ENCODE results near the gene UBR3. TPM values are rescaled to one million over a fixed set of nuclear protein-coding genes. Genes with fewer than 3 reads are reported as not detected.

UBR3 gene
- total RNA-seq, 2 donors from 2014 or later = 67.3 to 76.4 TPM

GRCh38 chr2:170063456-170064235, 236.4 kb downstream of the UBR3 start:
- intact Hi-C loops (cut with DNase I) = no loop called here
- no peak for DNase-seq
- ATAC-seq = no peak

- ATAC-seq (no peak), DNase-seq (no peak)
- intact Hi-C loops (cut with DNase I) = no loop called here
Observed at GRCh38 chr2:170070778-170071177, 243.5 kb downstream of the UBR3 start.

GRCh38 chr2:170073288-170073687, 246.0 kb downstream of the UBR3 start:
- intact Hi-C loops (cut with DNase I) = no loop called here
- ATAC-seq = peak in 1 of 2 donors; percentile 62

GRCh38 chr2:170076189-170076588, 248.9 kb downstream of the UBR3 start:
- ATAC-seq (no peak), DNase-seq (no peak)
- intact Hi-C loops (cut with DNase I) = no loop called here

More at GRCh38 chr2:170073288-170073687, 246.0 kb downstream of the UBR3 start:
- peak; percentile 65 for DNase-seq

GRCh38 chr2:170077830-170078569, 250.7 kb downstream of the UBR3 start:
- ATAC-seq = no peak
- intact Hi-C loops (cut with DNase I) = no loop called here
- DNase-seq = no peak

- ATAC-seq = no peak
- intact Hi-C loops (cut with DNase I) = no loop called here
Observed at GRCh38 chr2:170084820-170085491, 257.7 kb downstream of the UBR3 start.

GRCh38 chr2:170086117-170086688, 258.9 kb downstream of the UBR3 start:
- DNase-seq = no peak
- intact Hi-C loops (cut with DNase I) = no loop called here
- peak in 1 of 2 donors; percentile 64 for ATAC-seq

More at GRCh38 chr2:170084820-170085491, 257.7 kb downstream of the UBR3 start:
- DNase-seq = no peak

- DNase-seq (no peak), ATAC-seq (peak in 1 of 2 donors; percentile 10)
- intact Hi-C loops (cut with DNase I) = no loop called here
Observed at GRCh38 chr2:170086751-170087412, 259.6 kb downstream of the UBR3 start.

- ATAC-seq = no peak
- intact Hi-C loops (cut with DNase I) = no loop called here
- DNase-seq = no peak
Observed at GRCh38 chr2:170087413-170087793, 260.1 kb downstream of the UBR3 start.

GRCh38 chr2:170088776-170089175, 261.5 kb downstream of the UBR3 start:
- DNase-seq (no peak), ATAC-seq (peak; percentile 36 to 71)
- intact Hi-C loops (cut with DNase I) = no loop called here

GRCh38 chr2:170090229-170090628, 263.0 kb downstream of the UBR3 start:
- DNase-seq (no peak), ATAC-seq (no peak)
- intact Hi-C loops (cut with DNase I) = no loop called here

GRCh38 chr2:170091436-170091835, 264.2 kb downstream of the UBR3 start:
- ATAC-seq (no peak), DNase-seq (no peak)
- intact Hi-C loops (cut with DNase I) = no loop called here

- no peak for ATAC-seq
Observed at GRCh38 chr2:170092436-170093060, 265.3 kb downstream of the UBR3 start.

GRCh38 chr2:170095380-170095779, 268.1 kb downstream of the UBR3 start:
- DNase-seq = no peak
- no peak for ATAC-seq
- intact Hi-C loops (cut with DNase I) = no loop called here

More at GRCh38 chr2:170092436-170093060, 265.3 kb downstream of the UBR3 start:
- no peak for DNase-seq
- intact Hi-C loops (cut with DNase I) = no loop called here

GRCh38 chr2:170098626-170099312, 271.5 kb downstream of the UBR3 start:
- ATAC-seq = no peak
- intact Hi-C loops (cut with DNase I) = no loop called here

GRCh38 chr2:170101789-170102188, 274.5 kb downstream of the UBR3 start:
- ATAC-seq = no peak
- DNase-seq = no peak
- intact Hi-C loops (cut with DNase I) = no loop called here

More at GRCh38 chr2:170098626-170099312, 271.5 kb downstream of the UBR3 start:
- no peak for DNase-seq

GRCh38 chr2:170106102-170106840, 279.0 kb downstream of the UBR3 start:
- no peak for ATAC-seq
- no peak for DNase-seq
- intact Hi-C loops (cut with DNase I) = no loop called here

All from left cardiac atrium (tissue), 4 donors.